ENCODE data around the gene ATG4A. TPM values are rescaled to one million over a fixed set of nuclear protein-coding genes. Genes with fewer than 3 reads are reported as not detected.
A peak's percentile ranks its signal among the peaks of the same experiment; 100 is the strongest.

ATG4A gene
- total and polyA plus RNA-seq, 2 experiments from 2014 or later, result 8.2 to 11.5 TPM

GRCh38 chrX:108131471-108131870, 39.9 kb downstream of the ATG4A start:
- Histone ChIP-seq H3K9ac (no peak overlapping the region), H3K36me3 (ENCODE audit: low read depth) (no peaks in the 10 kb centered on the region), H3K4me2 (ENCODE audit: unreplicated experiment) (no peak overlapping the region), H2AFZ (no peak overlapping the region), H3K4me1 (ENCODE audit: insufficient read depth) (no peaks in the 10 kb centered on the region), H3K79me2 (ENCODE audit: insufficient read depth) (no peaks in the 10 kb centered on the region), H3K9me2 (ENCODE audit: insufficient read depth) (no peaks in the 10 kb centered on the region), H3F3A (ENCODE audit: insufficient read depth) (no peaks in the 10 kb centered on the region), H4K20me1 (ENCODE audit: insufficient read depth) (no peaks in the 10 kb centered on the region), H3K4me3 (no peak overlapping the region), H3K9me3 (ENCODE audit: low read depth) (no peaks in the 10 kb centered on the region), H3K27ac (no peak overlapping the region), H3K27me3 (replicated peaks; ENCODE audit: insufficient read depth) (no peaks in the 10 kb centered on the region)
- peak; percentile 1 for DNase-seq
- 49 to 55% methylated on average over 2 of the region's 2 CpGs for WGBS, 2 experiments (ENCODE audit: low coverage in 1 of 2, low lambda C conversion rate in 2 of 2, missing lambda C conversion rate in 2 of 2)
- in situ Hi-C loops (cut with MboI), result no loop called here
- TF ChIP-seq EZH2phosphoT487 (IDR thresholded peaks at IDR 0.05; ENCODE audit: insufficient read depth, low read depth) (no peak), EZH2 (IDR thresholded peaks at IDR 0.05; ENCODE audit: insufficient read depth, poor library complexity, severe bottlenecking) (no peak)

GRCh38 chrX:108132034-108132433, 40.5 kb downstream of the ATG4A start:
- no peak overlapping the region for H3K27ac ChIP-seq
- no peaks in the 10 kb centered on the region for H3K9me2 ChIP-seq (ENCODE audit: insufficient read depth)
- no peak overlapping the region for H3K4me3 ChIP-seq
- WGBS, 2 experiments (ENCODE audit: low coverage in 1 of 2, low lambda C conversion rate in 2 of 2, missing lambda C conversion rate in 2 of 2), result 94 to 99% methylated on average over 6 to 8 of the region's 8 CpGs
- H3K36me3 ChIP-seq (ENCODE audit: low read depth), result no peaks in the 10 kb centered on the region
- no peaks in the 10 kb centered on the region for H4K20me1 ChIP-seq (ENCODE audit: insufficient read depth)
- no peak overlapping the region for H3K4me2 ChIP-seq (ENCODE audit: unreplicated experiment)
- H3K9ac ChIP-seq, result no peak overlapping the region
- no peaks in the 10 kb centered on the region for H3K79me2 ChIP-seq (ENCODE audit: insufficient read depth)
- in situ Hi-C loops (cut with MboI), result no loop called here
- no peaks in the 10 kb centered on the region for H3K9me3 ChIP-seq (ENCODE audit: low read depth)
- no peaks in the 10 kb centered on the region for H3K4me1 ChIP-seq (ENCODE audit: insufficient read depth)
- DNase-seq, result no peak
- H3F3A ChIP-seq (ENCODE audit: insufficient read depth), result no peaks in the 10 kb centered on the region
- no peak overlapping the region for H2AFZ ChIP-seq
- H3K27me3 ChIP-seq (replicated peaks; ENCODE audit: insufficient read depth), result no peaks in the 10 kb centered on the region
- TF ChIP-seq EZH2phosphoT487 (IDR thresholded peaks at IDR 0.05; ENCODE audit: insufficient read depth, low read depth) (no peak), EZH2 (IDR thresholded peaks at IDR 0.05; ENCODE audit: insufficient read depth, poor library complexity, severe bottlenecking) (no peak)

GRCh38 chrX:108132876-108133275, 41.3 kb downstream of the ATG4A start:
- H3K79me2 ChIP-seq (ENCODE audit: insufficient read depth), result no peaks in the 10 kb centered on the region
- H3K27ac ChIP-seq, result no peak overlapping the region
- no peaks in the 10 kb centered on the region for H3K9me3 ChIP-seq (ENCODE audit: low read depth)
- H3K27me3 ChIP-seq (replicated peaks; ENCODE audit: insufficient read depth), result no peaks in the 10 kb centered on the region
- TF ChIP-seq EZH2phosphoT487 (IDR thresholded peaks at IDR 0.05; ENCODE audit: insufficient read depth, low read depth) (no peak), EZH2 (IDR thresholded peaks at IDR 0.05; ENCODE audit: insufficient read depth, poor library complexity, severe bottlenecking) (no peak)
- H3F3A ChIP-seq (ENCODE audit: insufficient read depth), result no peaks in the 10 kb centered on the region
- WGBS, 2 experiments (ENCODE audit: low coverage in 1 of 2, low lambda C conversion rate in 2 of 2, missing lambda C conversion rate in 2 of 2), result 68 to 70% methylated on average over 2 of the region's 2 CpGs
- no peak overlapping the region for H3K9ac ChIP-seq
- H3K4me1 ChIP-seq (ENCODE audit: insufficient read depth), result no peaks in the 10 kb centered on the region
- no peak overlapping the region for H3K4me2 ChIP-seq (ENCODE audit: unreplicated experiment)
- no peak overlapping the region for H3K4me3 ChIP-seq
- H4K20me1 ChIP-seq (ENCODE audit: insufficient read depth), result no peaks in the 10 kb centered on the region
- H3K36me3 ChIP-seq (ENCODE audit: low read depth), result no peaks in the 10 kb centered on the region
- H3K9me2 ChIP-seq (ENCODE audit: insufficient read depth), result no peaks in the 10 kb centered on the region
- in situ Hi-C loops (cut with MboI), result no loop called here
- no peak for DNase-seq
- H2AFZ ChIP-seq, result no peak overlapping the region

- Histone ChIP-seq H3K9me3 (ENCODE audit: low read depth) (no peaks in the 10 kb centered on the region), H3K27me3 (replicated peaks; ENCODE audit: insufficient read depth) (no peaks in the 10 kb centered on the region), H3K27ac (no peak overlapping the region), H3K4me1 (ENCODE audit: insufficient read depth) (no peaks in the 10 kb centered on the region), H3K4me3 (no peak overlapping the region), H4K20me1 (ENCODE audit: insufficient read depth) (no peaks in the 10 kb centered on the region), H2AFZ (no peak overlapping the region), H3K4me2 (ENCODE audit: unreplicated experiment) (no peak overlapping the region), H3F3A (ENCODE audit: insufficient read depth) (no peaks in the 10 kb centered on the region), H3K36me3 (ENCODE audit: low read depth) (no peaks in the 10 kb centered on the region), H3K9ac (no peak overlapping the region), H3K79me2 (ENCODE audit: insufficient read depth) (no peaks in the 10 kb centered on the region), H3K9me2 (ENCODE audit: insufficient read depth) (no peaks in the 10 kb centered on the region)
- TF ChIP-seq EZH2 (IDR thresholded peaks at IDR 0.05; ENCODE audit: insufficient read depth, poor library complexity, severe bottlenecking) (no peak), EZH2phosphoT487 (IDR thresholded peaks at IDR 0.05; ENCODE audit: insufficient read depth, low read depth) (no peak)
- in situ Hi-C loops (cut with MboI), result no loop called here
- no peak for DNase-seq
- 100% methylated on average over 1 of the region's 1 CpG for WGBS, 2 experiments (ENCODE audit: low coverage in 1 of 2, low lambda C conversion rate in 2 of 2, missing lambda C conversion rate in 2 of 2)
Measured at GRCh38 chrX:108134724-108135123, 43.1 kb downstream of the ATG4A start.

All from GM23248 (cell line).